HepG2 (cell line): ENCODE data around the gene MIB2. TPM values are rescaled to one million over a fixed set of nuclear protein-coding genes. Genes with fewer than 3 reads are reported as not detected.

Experiments
- DMAP1 ChIP-seq: IDR thresholded peaks from 2 replicates; pipeline ENCODE4 v1.6.1; 2016
- EEA1 ChIP-seq: sonication (generic); formaldehyde crosslinking; IDR thresholded peaks from 2 replicates; pipeline ENCODE4 v1.5.1; 2020; ENCODE audit warnings: mild to moderate bottlenecking, missing genetic modification reagents, borderline replicate concordance
- HOMEZ ChIP-seq: IDR thresholded peaks from 2 replicates; pipeline ENCODE4 v1.6.1; 2016; ENCODE audit warnings: low read depth
- KLF15 ChIP-seq: sonication (generic); formaldehyde crosslinking; IDR thresholded peaks from 2 replicates; pipeline ENCODE4 v1.8.1; 2023; ENCODE audit warnings: borderline replicate concordance, mild to moderate bottlenecking, inconsistent platforms, missing genetic modification reagents, mixed read lengths
- PAWR ChIP-seq: sonication (generic); formaldehyde crosslinking; IDR thresholded peaks from 2 replicates; pipeline ENCODE4 v1.4.0; 2020; ENCODE audit warnings: missing genetic modification reagents, mild to moderate bottlenecking, borderline replicate concordance
- SIX4 ChIP-seq: sonication (generic); formaldehyde crosslinking; IDR thresholded peaks from 2 replicates; pipeline ENCODE4 v1.4.0; 2020; ENCODE audit warnings: missing genetic modification reagents
- SMAD3 ChIP-seq: sonication (generic); formaldehyde crosslinking; IDR thresholded peaks from 2 replicates; pipeline ENCODE4 v1.4.0; 2020; ENCODE audit warnings: missing genetic modification reagents
- STAT5B ChIP-seq: sonication (generic); formaldehyde crosslinking; IDR thresholded peaks from 2 replicates; pipeline ENCODE4 v1.4.0; 2020; ENCODE audit warnings: missing genetic modification reagents
- ZBTB39 ChIP-seq: sonication (generic); formaldehyde crosslinking; IDR thresholded peaks from 2 replicates; pipeline ENCODE4 v1.5.0; 2020; ENCODE audit warnings: missing genetic modification reagents
- ZFX ChIP-seq: sonication (generic); formaldehyde crosslinking; IDR thresholded peaks from 2 replicates; pipeline ENCODE4 v1.4.0; 2020; ENCODE audit warnings: mild to moderate bottlenecking, low read depth, missing genetic modification reagents, moderate library complexity
- ZIK1 ChIP-seq: sonication (generic); formaldehyde crosslinking; IDR thresholded peaks from 2 replicates; pipeline ENCODE4 v1.5.0; 2020; ENCODE audit warnings: mild to moderate bottlenecking, low read depth, missing genetic modification reagents, borderline replicate concordance
- ZNF10 ChIP-seq: sonication (generic); formaldehyde crosslinking; IDR thresholded peaks from 2 replicates; pipeline ENCODE4 v1.4.0; 2020; ENCODE audit warnings: mild to moderate bottlenecking, low read depth, missing genetic modification reagents, borderline replicate concordance
- ZNF256 ChIP-seq: sonication (generic); formaldehyde crosslinking; conservative IDR thresholded peaks from 2 replicates; pipeline ENCODE4 v1.4.0; 2020; ENCODE audit warnings: missing genetic modification reagents
- ZNF335 ChIP-seq: sonication (generic); formaldehyde crosslinking; IDR thresholded peaks from 2 replicates; pipeline ENCODE4 v1.4.0; 2020; ENCODE audit warnings: missing genetic modification reagents
- ZNF362 ChIP-seq: sonication (generic); formaldehyde crosslinking; IDR thresholded peaks from 2 replicates; pipeline ENCODE4 v1.4.0; 2020; ENCODE audit warnings: missing genetic modification reagents, mild to moderate bottlenecking, borderline replicate concordance
- ZNF572 ChIP-seq: sonication (generic); formaldehyde crosslinking; IDR thresholded peaks from 2 replicates; pipeline ENCODE4 v1.5.1; 2020; ENCODE audit warnings: mild to moderate bottlenecking, missing genetic modification reagents
- ZNF691 ChIP-seq: sonication (generic); formaldehyde crosslinking; IDR thresholded peaks from 2 replicates; pipeline ENCODE4 v1.4.0; 2020; ENCODE audit warnings: missing genetic modification reagents, low read depth, mild to moderate bottlenecking, borderline replicate concordance
- ZNF788 ChIP-seq: sonication (generic); formaldehyde crosslinking; IDR thresholded peaks from 2 replicates; pipeline ENCODE4 v1.5.0; 2020; ENCODE audit warnings: mild to moderate bottlenecking, missing genetic modification reagents, borderline replicate concordance
- ZNF800 ChIP-seq: sonication (generic); formaldehyde crosslinking; IDR thresholded peaks from 2 replicates; pipeline ENCODE4 v1.4.0; 2020; ENCODE audit warnings: missing genetic modification reagents
- ZNF841 ChIP-seq: sonication (generic); formaldehyde crosslinking; IDR thresholded peaks from 2 replicates; pipeline ENCODE4 v1.8.1; 2023; ENCODE audit warnings: missing genetic modification reagents, borderline replicate concordance
- polyA plus RNA-seq, 8 experiments: library from polyadenylated mRNA; depleted of rRNA in 3 of 8; stranded (reverse) in 7 of 8; unstranded in 1 of 8; fragments of >200 nt; fragmentation: Illumina TruSeq in 4 of 8; extraction: Trizol in 4 of 8; gene quantifications; 2 replicates each; pipeline versions ENCODE4 v1.2.1 to v1.2.3, GENCODE V29; 2011 to 2016; ENCODE audit warnings: low read depth in 4 of 8, missing spikeins in 1 of 8, mixed read lengths in 1 of 8; ENCODE audit not compliant: insufficient read depth in 1 of 8
- total RNA-seq, 5 experiments: library from RNA; depleted of rRNA; stranded (reverse); fragments of >200 nt; fragmentation: Illumina TruSeq; extraction: Trizol; gene quantifications; 2 replicates each; pipeline ENCODE4 v1.2.3, GENCODE V29; 2016; ENCODE audit warnings: low read depth in 1 of 5

MIB2 gene
- total and polyA plus RNA-seq, 2 of the 13 experiments (the other 11 are each of a cell fraction or from before 2014, with no cell fraction given): 19.9 to 30.4 TPM

GRCh38 chr1:1615256-1616044 is at the start of gene MIB2 (continued):
- peak; percentile 31; the same call in 1 of the 2 replicates for TF ChIP-seq ZNF362 (CRISPR knock-in tag)
- 0 out of 2 replicates have a peak, but pooled peaks have one; percentile 41 for TF ChIP-seq ZIK1 (CRISPR knock-in tag)
- TF ChIP-seq ZNF572: no peak
- TF ChIP-seq ZNF841 (CRISPR knock-in tag): no peak
- no peak for TF ChIP-seq SMAD3 (CRISPR knock-in tag)
- TF ChIP-seq ZNF691 (CRISPR knock-in tag): no peak; the same call in 1 of the 2 replicates
- no peak for TF ChIP-seq PAWR (CRISPR knock-in tag)
- TF ChIP-seq ZNF800 (CRISPR knock-in tag): 0 out of 2 replicates have a peak, but pooled peaks have one; percentile 44
- TF ChIP-seq ZNF788: peak; percentile 66
- no peak for TF ChIP-seq SIX4
- peak; percentile 92 for TF ChIP-seq DMAP1 (CRISPR knock-in tag)
- TF ChIP-seq EEA1 (CRISPR knock-in tag): peak; percentile 86
- no peak; the same call in 1 of the 2 replicates for TF ChIP-seq ZNF335 (CRISPR knock-in tag)
- no peak for TF ChIP-seq ZBTB39 (CRISPR knock-in tag)
- 0 out of 2 replicates have a peak, but pooled peaks have one; percentile 48 for TF ChIP-seq ZNF256
- TF ChIP-seq ZNF10 (CRISPR knock-in tag): no peak
- peak; percentile 93 for TF ChIP-seq ZFX
- no peak for TF ChIP-seq KLF15 (CRISPR knock-in tag)
- no peak; the same call in 1 of the 2 replicates for TF ChIP-seq HOMEZ (CRISPR knock-in tag)
- TF ChIP-seq STAT5B (CRISPR knock-in tag): no peak
